ENCODE results near the gene TMEM255A. TPM values are rescaled to one million over a fixed set of nuclear protein-coding genes. Genes with fewer than 3 reads are reported as not detected.

TMEM255A gene
- total RNA-seq, 2 experiments from 2014 or later: not detected

DNA sequence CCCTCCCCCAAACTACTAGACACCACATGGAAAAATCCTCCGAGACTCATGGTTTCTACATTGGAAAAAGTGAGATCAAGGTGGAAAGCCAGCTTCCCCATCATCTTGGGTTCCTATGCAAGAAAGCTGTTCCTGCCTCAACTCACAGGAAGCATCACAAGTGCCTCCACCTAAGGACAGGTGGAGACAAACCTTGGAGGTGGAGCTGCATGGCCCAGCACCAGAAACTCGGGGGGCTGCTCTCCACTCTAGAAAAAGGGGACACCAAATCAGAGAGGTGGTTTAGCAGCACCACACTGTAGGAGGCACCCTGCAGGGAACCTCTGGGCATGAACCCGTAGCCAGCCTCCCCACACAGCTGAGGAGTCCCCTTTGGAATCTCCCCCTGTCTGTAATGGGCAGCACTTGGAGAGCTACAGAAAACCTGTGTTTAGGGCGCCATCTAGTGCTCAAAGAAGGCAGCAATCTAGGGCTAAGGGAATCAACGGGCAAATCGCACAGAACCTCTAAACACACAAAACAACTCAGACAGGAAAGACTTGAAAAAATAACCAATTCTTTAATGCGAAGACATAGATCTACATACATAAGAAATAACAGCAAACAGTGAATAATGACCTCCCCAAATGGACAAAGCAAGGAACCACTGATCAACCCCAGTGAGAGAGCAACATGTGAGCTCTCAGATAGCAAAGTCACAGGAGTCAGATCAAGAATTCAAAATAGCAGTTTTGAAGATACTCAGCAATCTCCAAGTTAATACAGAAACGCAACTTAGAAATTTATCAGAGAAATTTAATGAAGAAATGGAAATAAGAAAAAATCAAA lies 97.6 kb downstream of the TMEM255A start:
- intact Hi-C loops (cut with micrococcal nuclease; ENCODE audit: unreplicated experiment): no loop called here
- no peaks in the 10 kb centered on the region for H3K9me3 ChIP-seq (ENCODE audit: low read length)
- H3K79me2 ChIP-seq (ENCODE audit: insufficient read depth, low read depth, low read length): no peaks in the 10 kb centered on the region
- ChIA-PET POLR2A (interaction anchor here (0.6 kb wide), 4 partner anchors 78 to 449 kb away, joined by 3 to 5 read pairs (median 3); no protein-coding TSS in a partner anchor), CTCF (ENCODE audit: unreplicated experiment) (interaction anchor here (1.1 kb wide), 1 partner anchor 11 kb away, joined by 3 read pairs; no protein-coding TSS in a partner anchor)
- DNase-seq (ENCODE audit: low spot score): peak; percentile 50
- TF ChIP-seq, protein P1, sequence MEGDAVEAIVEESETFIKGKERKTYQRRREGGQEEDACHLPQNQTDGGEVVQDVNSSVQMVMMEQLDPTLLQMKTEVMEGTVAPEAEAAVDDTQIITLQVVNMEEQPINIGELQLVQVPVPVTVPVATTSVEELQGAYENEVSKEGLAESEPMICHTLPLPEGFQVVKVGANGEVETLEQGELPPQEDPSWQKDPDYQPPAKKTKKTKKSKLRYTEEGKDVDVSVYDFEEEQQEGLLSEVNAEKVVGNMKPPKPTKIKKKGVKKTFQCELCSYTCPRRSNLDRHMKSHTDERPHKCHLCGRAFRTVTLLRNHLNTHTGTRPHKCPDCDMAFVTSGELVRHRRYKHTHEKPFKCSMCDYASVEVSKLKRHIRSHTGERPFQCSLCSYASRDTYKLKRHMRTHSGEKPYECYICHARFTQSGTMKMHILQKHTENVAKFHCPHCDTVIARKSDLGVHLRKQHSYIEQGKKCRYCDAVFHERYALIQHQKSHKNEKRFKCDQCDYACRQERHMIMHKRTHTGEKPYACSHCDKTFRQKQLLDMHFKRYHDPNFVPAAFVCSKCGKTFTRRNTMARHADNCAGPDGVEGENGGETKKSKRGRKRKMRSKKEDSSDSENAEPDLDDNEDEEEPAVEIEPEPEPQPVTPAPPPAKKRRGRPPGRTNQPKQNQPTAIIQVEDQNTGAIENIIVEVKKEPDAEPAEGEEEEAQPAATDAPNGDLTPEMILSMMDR (conservative IDR thresholded peaks at IDR 0.05; ENCODE audit: low read length): peak; percentile 83
- TF ChIP-seq EZH2phosphoT487 (IDR thresholded peaks at IDR 0.05; ENCODE audit: borderline replicate concordance, low read depth, low read length): no peak
- H3K4me2 ChIP-seq (ENCODE audit: low read length): no peak overlapping the region
- BruUV-seq (replicated peaks): no TSS peak
- H2AFZ ChIP-seq (ENCODE audit: low read length): no peak overlapping the region
- H3K9me2 ChIP-seq (ENCODE audit: insufficient read depth, low read length): no peaks in the 10 kb centered on the region
- H4K20me1 ChIP-seq (ENCODE audit: insufficient read depth, low read length): no peaks in the 10 kb centered on the region
- no peaks in the 10 kb centered on the region for H3K4me1 ChIP-seq (ENCODE audit: insufficient read depth, low read length, poor library complexity, severe bottlenecking)
- no peaks in the 10 kb centered on the region for H3K36me3 ChIP-seq (ENCODE audit: insufficient read depth, low read length)
- no peak overlapping the region for H3K4me3 ChIP-seq (ENCODE audit: low read depth, low read length, poor library complexity, severe bottlenecking)
- no peak overlapping the region for H3K27ac ChIP-seq (ENCODE audit: low read depth, low read length, poor library complexity, severe bottlenecking)

Other genes with a start within 250 kb of the TMEM255A start
- gene RHOXF2B, start 233.8 kb downstream of the TMEM255A start, total RNA-seq (2014; rRNA removed; shearing (Covaris generic)): not detected in 2 replicates
- not detected in 2 replicates for gene RHOXF2B, start 233.8 kb downstream of the TMEM255A start, total RNA-seq (2022)
- 1.5 TPM in 1 of 2 replicates, not detected in the other for gene RHOXF1, start 195.5 kb downstream of the TMEM255A start, total RNA-seq (2014; rRNA removed; shearing (Covaris generic))
- gene RHOXF1, start 195.5 kb downstream of the TMEM255A start, total RNA-seq (2022): not detected in 2 replicates
- not detected in 2 replicates for gene RHOXF2, start 152.8 kb downstream of the TMEM255A start, total RNA-seq (2014; rRNA removed; shearing (Covaris generic))
- gene RHOXF2, start 152.8 kb downstream of the TMEM255A start, total RNA-seq (2022): not detected in 2 replicates
- gene ZBTB33, start 60.6 kb downstream of the TMEM255A start, total RNA-seq (2014; rRNA removed; shearing (Covaris generic)): 16.7 TPM in 2 replicates
- gene ZBTB33, start 60.6 kb downstream of the TMEM255A start, total RNA-seq (2022): 17.7 and 19.3 TPM in 2 replicates
- gene ATP1B4, start 50.6 kb upstream of the TMEM255A start, total RNA-seq (2014; rRNA removed; shearing (Covaris generic)): not detected in 2 replicates
- not detected in 2 replicates for gene ATP1B4, start 50.6 kb upstream of the TMEM255A start, total RNA-seq (2022)
- 12.2 and 17.9 TPM in 2 replicates for gene LAMP2, start 157.8 kb upstream of the TMEM255A start, total RNA-seq (2014; rRNA removed; shearing (Covaris generic))
- gene LAMP2, start 157.8 kb upstream of the TMEM255A start, total RNA-seq (2022): 39.6 and 45.2 TPM in 2 replicates
- 13.5 and 15.5 TPM in 2 replicates for gene CUL4B, start 249.5 kb upstream of the TMEM255A start, total RNA-seq (2014; rRNA removed; shearing (Covaris generic))
- 42.2 and 46.3 TPM in 2 replicates for gene CUL4B, start 249.5 kb upstream of the TMEM255A start, total RNA-seq (2022)

Measured in OCI-LY7 (cell line).